22Rv1 (cell line): ENCODE measurements around the gene NCK2.

Source experiments
- CTCF ChIP-seq: fragments of 450-650 bp; IDR thresholded peaks from 2 replicates; pipeline ENCODE4 v1.5.1; 2017; ENCODE audit warnings: mild to moderate bottlenecking
- ZFX ChIP-seq: fragments of 450-650 bp; IDR thresholded peaks from 2 replicates; pipeline ENCODE4 v1.6.1; 2017; ENCODE audit warnings: antibody characterized with exemption, borderline replicate concordance

GRCh38 chr2:105827351-105828096 is 82.8 kb downstream of the NCK2 start:
- no peak for TF ChIP-seq CTCF
- no peak for TF ChIP-seq ZFX
